HK-2 (cell line): ENCODE data around the gene SHLD1.
"Not testable (repeated sequence)": the region's sequence is repeated elsewhere in the genome, so short reads cannot be mapped to it uniquely, and the experiment has no call there.

Experiments used
- DNase-seq: peaks from one replicate; pipeline ENCODE4 v3.0.0-alpha.2; 2018; ENCODE audit not compliant: unreplicated experiment

Gene SHLD1

DNA sequence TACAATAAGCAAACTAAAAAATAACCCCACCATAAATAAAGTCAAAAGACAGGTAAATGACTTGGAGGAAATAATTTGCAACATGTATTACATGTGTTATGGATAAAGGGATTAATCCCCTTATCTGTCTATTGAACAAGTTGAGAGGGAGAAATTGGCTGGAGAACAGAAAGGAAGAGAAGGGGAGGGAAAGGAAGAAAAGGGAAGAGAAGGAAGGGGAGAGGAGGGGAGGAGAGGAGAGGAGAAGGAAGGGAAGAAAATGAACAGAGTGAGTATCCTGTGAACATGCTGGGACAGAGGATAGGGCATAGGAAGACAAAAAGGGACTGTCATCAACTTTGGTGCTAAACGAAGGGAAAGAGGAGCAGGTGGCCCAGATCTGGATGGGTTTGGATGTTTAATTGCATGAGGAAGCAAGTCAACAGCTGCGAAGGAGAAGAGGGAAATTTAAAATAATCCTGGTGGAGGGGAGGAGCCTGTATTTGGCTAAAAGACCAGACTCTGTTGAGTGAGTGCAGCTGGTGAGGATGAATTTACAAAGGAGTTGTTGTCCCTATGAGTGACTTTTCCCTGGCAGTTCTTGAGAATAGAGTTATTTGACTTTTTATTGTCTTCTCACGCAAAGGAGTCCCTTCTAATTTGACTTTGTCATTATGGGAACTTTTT is 14.2 kb upstream of the SHLD1 start:
- DNase-seq, result no peak

DNA sequence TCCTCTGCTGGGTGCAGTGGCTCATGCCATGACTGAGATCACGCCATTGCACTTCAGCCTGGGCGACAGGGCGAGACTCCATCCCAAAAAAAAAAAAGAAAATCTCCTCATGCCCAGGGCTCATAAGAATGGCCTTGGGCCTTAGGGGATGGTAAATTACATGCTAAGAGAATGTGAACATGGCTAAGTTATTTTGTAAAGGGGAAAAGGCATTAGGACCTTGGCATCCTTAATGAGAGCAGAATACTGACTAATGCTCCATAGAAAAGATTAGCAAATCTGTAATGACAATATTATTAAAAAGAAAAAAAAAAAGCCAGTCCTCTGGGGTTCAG is 12.6 kb upstream of the SHLD1 start:
- DNase-seq, result no peak

DNA sequence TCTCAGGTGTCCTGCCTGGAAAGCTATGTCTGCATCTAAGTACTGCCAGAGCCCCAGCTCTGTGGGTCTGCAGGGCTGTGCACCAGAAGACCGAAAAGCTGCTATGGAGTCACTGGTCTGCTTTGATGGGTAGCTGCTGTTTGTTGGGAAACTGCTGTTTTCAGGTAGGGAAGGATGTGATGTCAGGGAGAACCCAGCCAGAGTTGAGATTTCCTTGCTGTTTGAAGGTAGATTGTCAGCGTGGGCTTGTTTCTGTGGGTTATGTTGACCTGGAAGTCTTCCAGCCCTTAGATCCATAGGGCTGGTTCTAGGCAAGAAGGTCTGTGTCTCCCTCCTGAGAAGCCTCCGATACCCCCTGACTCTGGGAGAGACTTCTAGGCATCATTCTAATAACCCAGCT is 12.2 kb upstream of the SHLD1 start:
- DNase-seq, result no peak

DNA sequence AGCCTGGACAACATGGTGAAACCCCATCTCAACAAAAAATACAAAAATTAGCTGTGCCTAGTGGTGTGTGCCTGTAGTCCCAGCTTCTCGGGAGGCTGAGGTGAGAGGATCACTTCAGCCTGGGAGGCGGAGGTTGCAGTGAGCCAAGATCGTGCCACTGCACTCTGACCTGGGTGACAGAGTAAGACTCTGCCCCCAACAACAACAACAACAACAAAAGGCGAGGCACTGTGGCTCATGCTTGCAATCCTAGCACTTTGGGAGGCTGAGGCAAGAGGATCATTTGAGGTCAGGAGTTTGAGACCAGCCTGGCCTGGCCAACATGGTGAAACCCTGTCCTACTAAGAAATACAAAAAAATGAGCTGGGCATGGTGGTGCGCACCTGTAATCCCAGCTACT is 9.6 kb upstream of the SHLD1 start:
- not testable (repeated sequence) for DNase-seq

DNA sequence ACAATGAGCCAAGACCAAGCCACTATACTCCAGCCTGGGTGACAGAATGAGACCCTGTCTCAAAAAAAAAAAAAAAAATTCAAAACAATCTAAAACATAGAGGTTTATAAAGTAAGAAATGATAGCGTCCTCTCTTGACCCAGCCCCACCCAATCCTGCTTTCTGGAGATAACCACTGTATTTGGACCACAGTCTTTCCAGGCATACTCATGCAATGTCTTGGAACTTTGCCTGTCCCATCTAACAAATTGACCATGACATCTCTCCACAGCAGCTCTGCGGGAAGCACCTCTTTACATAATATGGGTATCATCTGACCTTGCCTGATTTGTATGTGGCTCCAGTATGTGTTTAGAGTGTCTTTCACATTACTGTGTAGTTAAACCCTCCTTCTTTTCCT is 9.1 kb upstream of the SHLD1 start:
- no peak for DNase-seq

DNA sequence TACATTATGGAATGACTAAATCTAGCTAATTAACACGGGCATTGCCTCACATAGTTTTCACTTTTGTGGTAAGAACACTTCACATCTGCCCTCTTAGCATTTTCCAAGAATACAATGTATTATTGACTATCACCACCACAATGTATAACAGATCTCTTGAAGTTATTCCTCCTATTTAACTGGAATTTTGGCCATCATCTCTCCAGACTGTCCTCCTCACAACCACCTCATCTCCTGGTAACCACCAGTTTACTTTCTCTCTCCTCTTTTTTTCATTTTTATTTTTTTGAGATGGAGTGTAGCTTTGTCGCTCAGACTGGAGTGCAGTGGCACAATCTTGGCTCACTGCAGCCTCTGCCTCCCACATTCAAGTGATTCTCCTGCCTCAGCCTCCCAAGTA is 8.2 kb upstream of the SHLD1 start:
- DNase-seq, result no peak

DNA sequence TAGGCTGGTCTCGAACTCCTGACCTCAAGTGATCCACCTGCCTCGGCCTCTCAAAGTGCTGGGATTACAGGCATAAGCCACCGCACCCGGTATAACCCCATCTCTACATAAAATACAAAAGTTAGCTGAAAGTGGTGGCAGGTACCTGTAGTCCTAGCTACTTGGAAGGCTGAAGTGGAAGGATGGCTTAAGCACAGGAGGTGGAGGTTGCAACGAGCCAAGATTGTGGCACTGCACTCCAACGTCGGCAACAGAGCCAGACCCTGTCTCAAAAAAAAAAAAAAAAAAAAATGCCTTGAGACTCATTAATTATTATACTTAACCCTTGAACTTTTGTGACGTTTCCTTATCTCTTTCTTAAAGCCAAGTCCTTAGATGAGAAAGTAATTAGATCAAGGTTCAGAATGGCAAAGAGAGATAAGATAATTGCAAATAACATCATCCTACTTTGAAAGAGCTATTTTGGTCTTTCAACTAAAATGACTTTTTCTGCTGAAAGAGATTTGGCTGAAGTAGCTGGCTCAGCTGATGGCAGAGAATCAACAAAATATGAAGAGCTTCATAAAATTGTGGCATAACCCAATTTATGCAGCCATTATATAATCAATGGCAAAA is 4.7 kb upstream of the SHLD1 start:
- no peak for DNase-seq

DNA sequence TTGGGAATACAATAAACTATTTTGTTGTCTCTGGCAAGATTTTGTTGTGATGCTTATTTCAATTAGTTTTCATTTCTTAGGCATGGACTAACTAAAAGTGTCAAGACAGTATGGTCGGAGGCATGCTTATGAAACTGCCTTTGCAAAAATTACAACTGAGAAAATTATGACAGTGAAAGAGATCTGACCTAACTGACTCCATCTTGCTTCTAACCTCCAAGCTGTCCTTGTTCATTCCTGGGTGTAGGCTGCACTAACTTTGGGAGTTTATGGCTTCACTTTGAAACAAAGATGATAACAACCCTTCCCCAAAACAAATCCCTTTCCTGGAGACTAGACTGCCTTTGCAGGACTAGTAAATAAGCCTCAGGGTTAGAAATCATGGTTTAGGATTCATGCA is 4.1 kb upstream of the SHLD1 start:
- DNase-seq, result no peak

DNA sequence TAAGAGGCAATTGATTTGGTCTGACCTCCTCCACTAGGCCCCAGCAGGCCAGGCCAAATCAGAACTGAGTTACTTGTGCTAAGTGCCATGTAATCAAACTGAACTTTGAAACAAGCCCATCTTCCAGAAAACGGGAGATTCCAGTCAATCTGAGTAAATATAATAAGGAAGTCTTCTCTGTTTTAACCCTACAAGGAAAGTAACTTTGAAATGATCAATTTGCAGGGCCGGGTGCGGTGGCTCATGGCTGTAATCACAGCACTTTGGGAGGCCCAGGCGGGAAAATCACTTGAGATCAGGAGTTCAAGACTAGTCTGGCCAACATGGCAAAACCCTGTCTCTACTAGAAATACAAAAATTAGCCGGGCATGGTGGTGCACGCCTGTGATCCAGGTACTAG is 2.0 kb upstream of the SHLD1 start:
- no peak for DNase-seq

DNA sequence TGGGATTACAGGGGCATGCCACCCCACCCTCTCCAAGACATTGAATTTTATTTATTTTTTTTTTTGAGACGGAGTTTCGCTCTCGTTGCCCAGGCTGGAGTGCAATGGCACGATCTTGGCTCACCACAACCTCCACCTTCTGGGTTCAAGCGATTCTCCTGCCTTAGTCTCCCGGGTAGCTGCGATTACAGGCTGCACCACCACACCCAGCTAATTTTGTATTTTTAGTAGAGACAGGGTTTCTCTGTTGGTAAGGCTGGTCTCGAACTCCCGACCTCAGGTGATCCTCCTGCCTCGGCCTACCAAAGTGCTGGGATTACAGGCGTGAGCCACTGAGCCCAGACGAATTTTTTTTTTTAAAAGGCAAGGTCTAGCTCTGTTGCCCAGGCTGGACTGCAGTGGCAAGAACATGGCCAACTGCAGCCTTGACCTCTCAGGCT is 669 bp upstream of the SHLD1 start:
- not testable (repeated sequence) for DNase-seq

DNA sequence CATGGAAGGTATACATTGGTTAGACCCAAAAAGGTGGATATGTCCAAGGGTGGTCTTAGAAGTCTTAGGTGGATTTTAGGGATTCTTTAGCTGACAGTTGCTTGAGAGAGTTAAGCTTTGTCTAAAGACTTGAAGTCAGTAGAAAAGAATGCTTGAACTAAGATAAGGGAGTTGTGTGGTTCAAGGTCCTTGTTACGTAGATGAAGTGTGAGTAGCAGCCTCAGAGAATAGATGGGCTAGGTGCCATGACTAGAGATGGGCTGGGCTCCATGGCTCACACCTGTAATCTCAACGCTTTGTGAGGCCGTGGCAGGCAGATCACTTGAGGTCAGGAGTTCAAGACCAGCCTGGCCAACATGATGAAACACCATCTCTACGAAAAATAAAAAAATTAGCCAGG is 1.7 kb downstream of the SHLD1 start:
- DNase-seq, result no peak

DNA sequence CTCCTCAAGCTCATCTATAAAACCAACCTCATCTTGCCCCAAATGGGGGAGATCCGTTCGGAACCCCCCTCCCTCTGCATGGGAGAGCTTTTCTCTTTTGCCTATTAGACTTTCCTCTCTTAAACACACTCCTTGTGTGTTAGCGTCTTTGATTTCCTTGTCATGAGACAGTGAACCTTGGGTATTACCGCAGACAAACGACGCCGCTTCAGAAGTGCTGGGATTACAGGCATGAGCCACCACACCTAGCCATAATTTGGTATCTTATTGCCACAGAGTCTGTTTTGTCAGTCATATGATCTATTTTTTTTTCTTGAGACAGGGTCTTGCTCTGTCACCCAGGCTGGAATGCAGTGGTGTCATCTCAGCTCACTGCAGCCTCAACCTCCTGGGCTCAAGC is 3.6 kb downstream of the SHLD1 start:
- DNase-seq, result no peak

DNA sequence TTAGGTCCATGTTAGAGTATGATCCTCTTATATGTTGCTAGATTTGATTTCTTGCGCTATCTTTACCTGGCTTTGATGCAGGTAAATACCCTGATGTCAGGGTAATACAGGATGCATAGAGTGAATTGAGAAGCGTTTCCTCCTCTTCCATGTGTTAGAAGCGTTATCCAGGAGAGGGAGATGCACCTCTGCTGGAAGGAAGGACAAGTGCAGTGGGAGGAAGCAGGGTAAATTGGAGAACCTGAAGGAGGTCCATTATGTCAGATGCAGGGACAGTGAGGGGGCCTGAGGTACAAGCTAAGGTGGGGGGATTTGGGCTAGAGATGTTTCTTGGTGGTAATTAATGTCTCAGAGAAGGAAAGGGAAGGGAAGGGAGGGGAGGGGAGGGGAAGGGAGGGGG is 7.7 kb downstream of the SHLD1 start:
- no peak for DNase-seq

DNA sequence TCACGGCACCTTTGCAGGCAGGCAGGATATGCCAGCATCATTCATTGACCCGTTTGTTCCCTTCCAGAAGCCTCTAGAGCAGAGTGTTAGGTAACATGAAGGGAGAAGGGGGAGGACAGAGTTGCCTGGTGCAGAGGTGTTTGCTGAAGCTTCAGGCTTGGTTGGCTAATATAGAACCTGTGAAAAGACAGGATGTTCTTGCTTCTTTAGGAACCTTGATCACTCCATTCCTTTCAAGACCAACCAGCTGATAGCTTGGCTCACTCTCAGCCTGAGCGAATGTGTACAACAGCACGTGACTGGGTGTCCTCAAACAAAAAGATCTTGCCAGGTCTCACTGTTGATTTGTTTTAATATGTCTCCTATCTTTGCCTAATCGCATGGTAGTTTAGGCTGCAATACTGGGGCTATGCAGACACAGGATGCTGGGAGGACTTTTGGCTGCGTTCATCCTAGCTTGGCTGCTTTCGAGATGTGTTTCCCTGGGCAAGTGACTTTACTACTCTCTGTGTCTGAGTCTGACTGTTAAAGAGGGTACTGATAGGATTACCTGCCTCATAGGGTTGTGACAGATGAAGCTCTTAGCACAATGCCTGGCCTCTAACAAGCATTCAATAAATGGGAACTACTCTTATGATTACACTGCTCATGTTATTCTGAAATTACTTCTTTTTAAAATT is 16.0 kb downstream of the SHLD1 start:
- no peak for DNase-seq

DNA sequence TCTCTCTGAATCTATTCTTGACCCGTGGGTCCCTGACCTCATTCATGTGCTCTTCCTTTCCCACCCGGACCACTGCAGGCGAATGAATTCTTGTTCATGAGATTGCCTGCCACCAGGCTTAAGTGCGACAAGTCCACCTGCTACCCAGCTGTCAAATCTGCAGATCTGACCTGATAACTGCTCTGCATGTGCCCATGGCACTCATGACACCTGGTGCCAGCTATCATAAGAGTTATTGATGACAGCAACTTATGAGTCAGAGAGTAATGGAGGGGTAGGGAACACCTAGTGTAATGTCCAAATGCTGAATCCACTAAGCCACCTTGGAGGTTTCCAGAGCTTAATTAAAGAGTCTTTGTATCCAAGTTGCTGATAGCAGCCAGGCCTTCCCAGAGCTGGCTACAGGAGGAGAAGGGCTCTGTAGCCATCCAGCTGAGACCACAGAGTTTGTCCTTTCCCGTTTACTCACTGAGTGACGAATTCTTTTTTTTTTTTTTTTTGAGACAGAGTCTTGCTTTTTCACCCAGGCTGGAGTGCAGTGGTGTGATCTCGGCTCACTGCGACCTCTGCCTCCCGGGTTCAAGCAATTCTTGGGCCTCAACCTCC is 17.4 kb downstream of the SHLD1 start:
- DNase-seq, result no peak

DNA sequence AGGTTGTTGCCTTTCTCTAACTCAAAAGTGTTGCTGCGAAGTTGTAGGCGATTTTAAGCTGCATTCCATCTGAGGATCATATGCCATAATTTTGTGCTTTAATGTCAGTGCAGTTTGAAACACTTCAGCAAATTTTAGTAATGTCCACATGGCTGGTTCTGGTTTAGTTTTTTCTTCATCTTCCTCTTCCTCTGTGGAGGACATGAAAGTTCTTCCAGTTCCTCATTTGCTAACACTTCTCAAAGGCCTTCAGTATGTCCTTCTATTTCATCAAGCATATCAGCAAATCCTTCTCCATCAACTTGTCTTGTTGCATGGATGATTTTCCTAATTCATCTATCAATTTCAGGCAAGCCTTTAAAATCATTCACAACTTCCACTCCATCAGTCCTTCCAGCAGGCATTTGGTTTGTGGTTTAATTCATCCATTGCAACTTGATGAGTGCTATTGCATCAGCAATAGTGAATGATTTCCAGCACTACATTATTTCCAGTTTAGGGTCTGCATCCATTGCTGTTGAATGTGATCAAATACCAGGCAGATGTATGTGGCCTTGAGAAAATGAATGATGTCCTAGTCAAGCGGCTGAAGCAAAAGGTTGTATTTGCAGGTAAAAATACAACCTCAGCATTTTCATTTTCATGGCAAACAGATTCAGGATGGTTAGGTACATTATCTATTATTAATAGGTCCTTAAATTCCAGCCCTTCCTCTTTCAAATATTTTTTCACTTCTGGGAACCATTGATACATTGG is 20.2 kb downstream of the SHLD1 start:
- no peak for DNase-seq

DNA sequence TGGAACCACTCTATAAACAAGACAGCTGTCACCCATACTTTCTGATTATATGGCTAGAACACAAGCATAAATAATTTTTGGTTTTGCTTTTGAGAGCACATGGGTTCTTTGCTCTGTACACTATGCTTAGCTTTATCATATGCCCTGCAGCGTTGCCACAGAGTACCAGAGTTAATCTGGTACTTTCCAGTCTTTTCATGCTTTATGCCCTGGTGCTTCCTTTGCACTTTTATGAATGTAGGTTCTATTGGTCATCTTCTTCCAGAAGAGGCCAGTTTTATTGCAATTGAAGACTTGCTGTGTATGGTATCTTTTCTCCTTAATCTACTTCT is 20.8 kb downstream of the SHLD1 start:
- DNase-seq, result no peak

DNA sequence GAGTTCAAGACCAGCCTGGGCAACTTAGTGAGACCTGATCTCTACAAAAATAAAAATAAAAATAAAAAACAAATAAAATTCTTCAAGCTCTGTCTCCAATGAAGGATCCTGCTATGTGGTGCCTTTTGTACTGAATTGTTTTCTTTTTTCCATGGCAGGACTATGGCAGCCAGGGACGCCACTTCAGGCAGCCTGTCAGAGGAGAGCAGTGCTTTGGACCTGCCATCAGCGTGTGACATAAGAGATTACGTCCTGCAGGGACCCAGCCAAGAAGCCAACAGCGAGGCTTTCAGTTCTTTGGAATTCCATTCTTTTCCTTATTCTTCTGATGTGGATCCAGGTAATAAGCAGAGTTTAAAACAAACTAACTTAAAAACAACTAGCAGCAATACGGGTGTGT is 22.5 kb downstream of the SHLD1 start:
- no peak for DNase-seq

DNA sequence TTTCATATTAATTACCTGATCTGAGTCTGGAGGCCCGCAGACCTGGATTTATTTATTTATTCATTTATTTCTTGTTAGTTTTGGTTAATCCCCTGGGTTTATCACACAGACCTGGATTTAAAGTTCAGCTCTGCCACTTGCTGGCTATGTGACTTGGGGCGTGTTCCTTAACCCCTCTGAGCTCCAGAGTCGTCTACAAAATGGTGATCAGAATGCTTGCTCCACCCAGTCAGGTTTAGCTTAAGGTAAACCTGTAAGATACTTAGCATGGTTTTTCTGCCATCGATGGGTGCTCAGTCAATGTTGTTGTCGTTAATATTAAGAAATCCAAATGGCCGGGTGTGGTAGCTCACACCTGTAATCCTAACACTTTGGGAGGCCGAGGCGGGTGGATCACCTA is 23.4 kb downstream of the SHLD1 start:
- DNase-seq, result no peak

DNA sequence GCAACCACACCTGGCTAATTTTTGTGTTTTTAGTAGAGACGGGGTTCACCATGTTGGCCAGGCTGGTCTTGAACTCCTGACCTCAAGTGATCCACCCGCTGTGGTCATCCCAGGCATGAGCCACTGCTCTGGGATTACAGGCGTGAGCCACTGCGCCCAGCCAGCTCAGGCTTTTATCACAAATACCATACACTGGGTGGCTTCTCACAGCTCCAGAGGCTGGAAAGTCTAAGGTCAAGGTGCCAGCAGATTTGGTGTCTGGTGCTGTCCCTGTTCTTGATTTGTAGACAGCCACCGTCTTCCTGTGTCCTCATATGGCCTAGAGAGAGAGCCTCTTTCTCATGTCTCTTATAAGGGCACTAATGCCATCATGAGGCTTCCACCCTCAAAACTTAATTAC is 25.9 kb downstream of the SHLD1 start:
- DNase-seq, result no peak

DNA sequence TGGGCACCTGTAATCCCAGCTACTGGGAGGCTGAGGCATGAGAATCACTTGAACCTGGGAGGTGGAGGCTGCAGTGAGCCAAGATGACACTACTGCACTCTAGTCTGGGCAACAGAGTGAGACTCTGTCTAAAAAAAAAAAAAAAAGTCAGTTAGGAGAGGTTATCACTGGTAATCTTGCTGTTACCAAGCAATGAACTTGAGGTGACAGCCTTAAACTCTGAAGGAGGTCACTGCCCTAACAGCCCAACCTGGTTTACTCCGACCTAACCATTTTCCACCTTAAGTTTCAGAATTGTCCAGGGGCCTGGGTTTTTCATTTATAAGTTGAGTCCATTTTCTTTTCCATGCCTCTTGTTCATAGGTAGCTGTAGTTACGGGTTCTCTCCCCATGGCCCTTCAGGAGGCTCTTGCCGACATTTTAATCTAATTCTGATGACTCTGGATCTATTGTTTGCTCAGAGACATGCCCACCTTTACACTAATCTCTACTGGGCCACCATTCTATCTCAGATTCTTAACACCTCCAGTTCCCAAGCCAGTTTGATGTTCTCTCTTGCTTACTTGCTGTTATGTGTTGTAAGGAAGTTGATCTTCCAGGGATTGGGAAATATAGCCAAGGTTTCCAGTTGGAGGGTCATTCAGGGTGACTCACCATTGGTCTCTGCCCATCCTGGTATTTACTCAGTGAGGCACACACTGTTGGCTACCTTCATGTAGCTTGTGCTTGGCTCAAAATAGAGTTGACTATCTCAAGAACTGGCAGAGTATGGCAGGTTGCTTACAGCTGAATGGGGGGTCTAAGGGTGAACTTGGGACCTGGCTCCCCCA is 29.1 kb downstream of the SHLD1 start:
- DNase-seq, result no peak

DNA sequence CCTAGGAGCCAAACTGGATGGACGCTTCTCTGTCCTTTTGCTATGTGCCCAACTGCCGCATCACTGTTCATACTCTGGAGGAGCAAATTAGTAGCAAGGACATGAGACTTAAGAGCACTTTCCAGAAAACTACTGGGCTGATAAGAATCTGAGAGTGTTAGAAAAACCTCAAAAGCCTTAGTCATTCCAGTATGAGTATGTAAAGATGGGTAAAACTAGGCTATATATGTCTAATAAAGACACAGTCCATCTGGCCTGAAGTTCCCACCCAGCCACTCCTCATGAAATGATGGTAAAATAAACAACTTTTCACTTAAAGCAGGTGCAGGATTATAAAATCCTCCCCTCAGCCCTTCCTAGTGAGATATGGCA is 30.6 kb downstream of the SHLD1 start:
- no peak for DNase-seq
